Measurements from ENCODE around the gene BRD4. TPM values are rescaled to one million over a fixed set of nuclear protein-coding genes. Genes with fewer than 3 reads are reported as not detected.

The BRD4 gene
- total RNA-seq, 6 donors from 2014 or later, result 41.9 to 117 (median 79.3) TPM

GRCh38 chr19:15315101-15315500, 17.2 kb downstream of the BRD4 start:
- Histone ChIP-seq H3K4me1 (peaks cover 75 to 100% (median 95%) of the 10 kb centered on the region in 4 donors), H3K36me3 (no peaks in the 10 kb centered on the region), H3K27me3 (no peaks in the 10 kb centered on the region), H3K9me3 (no peaks in the 10 kb centered on the region), H3K27ac (no peak overlapping the region), H3K4me3 (no peak overlapping the region)
- TF ChIP-seq CTCF (IDR thresholded peaks at IDR 0.05), result no peak
- TF ChIP-seq POLR2AphosphoS5 (IDR thresholded peaks at IDR 0.05), result no peak
- TF ChIP-seq EP300 (IDR thresholded peaks at IDR 0.05), result no peak
- TF ChIP-seq POLR2A (IDR thresholded peaks at IDR 0.05), result no peak
- 77 to 88% methylated on average over 6 of the region's 6 CpGs for WGBS, 2 donors
- DNase-seq, result no peak
- no peak for ATAC-seq (ENCODE audit: low FRiP score in 2 of 2)

GRCh38 chr19:15313649-15314279, 18.6 kb downstream of the BRD4 start:
- ATAC-seq (ENCODE audit: low FRiP score in 2 of 2) (no peak), DNase-seq (no peak)
- TF ChIP-seq POLR2A (IDR thresholded peaks at IDR 0.05), result no peak
- TF ChIP-seq EP300 (IDR thresholded peaks at IDR 0.05), result peak in 1 of 4 donors; percentile 26
- 57 to 62% methylated on average over 7 of the region's 7 CpGs for WGBS, 2 donors
- H3K27ac ChIP-seq, result peak overlapping the region in 1 of 4 donors; percentile 16
- H3K27me3 ChIP-seq, result no peaks in the 10 kb centered on the region
- no peak overlapping the region for H3K4me3 ChIP-seq
- no peaks in the 10 kb centered on the region for H3K36me3 ChIP-seq
- no peaks in the 10 kb centered on the region for H3K9me3 ChIP-seq
- H3K4me1 ChIP-seq, result peaks cover 63 to 100% (median 91%) of the 10 kb centered on the region in 4 donors

- no peaks in the 10 kb centered on the region for H3K27me3 ChIP-seq
- H3K9me3 ChIP-seq, result no peaks in the 10 kb centered on the region
- H3K36me3 ChIP-seq, result no peaks in the 10 kb centered on the region
- no peak for TF ChIP-seq POLR2A (IDR thresholded peaks at IDR 0.05)
- no peak for TF ChIP-seq EP300 (IDR thresholded peaks at IDR 0.05)
- no peak for TF ChIP-seq CTCF (IDR thresholded peaks at IDR 0.05)
- no peak for TF ChIP-seq POLR2AphosphoS5 (IDR thresholded peaks at IDR 0.05)
- peak overlapping the region in 1 of 4 donors; percentile 32 for H3K27ac ChIP-seq
- H3K4me3 ChIP-seq, result no peak overlapping the region
- ATAC-seq (ENCODE audit: low FRiP score in 2 of 2) (no peak), DNase-seq (no peak)
- H3K4me1 ChIP-seq, result peaks cover 68 to 95% (median 81%) of the 10 kb centered on the region in 4 donors
- 80 to 85% methylated on average over 2 of the region's 2 CpGs for WGBS, 2 donors
Observed at GRCh38 chr19:15307169-15307568, 25.2 kb downstream of the BRD4 start.

- H3K27me3 ChIP-seq, result no peaks in the 10 kb centered on the region
Observed at GRCh38 chr19:15305582-15306334, 26.6 kb downstream of the BRD4 start.

More at GRCh38 chr19:15305582-15306334, 26.6 kb downstream of the BRD4 start:
- no peak for ATAC-seq (ENCODE audit: low FRiP score in 2 of 2)
- Histone ChIP-seq H3K36me3 (no peaks in the 10 kb centered on the region), H3K27ac (no peak overlapping the region), H3K4me3 (no peak overlapping the region), H3K9me3 (no peaks in the 10 kb centered on the region), H3K4me1 (peaks cover 69 to 95% (median 81%) of the 10 kb centered on the region in 4 donors)
- 78 to 81% methylated on average over 3 of the region's 3 CpGs for WGBS, 2 donors
- TF ChIP-seq CTCF (IDR thresholded peaks at IDR 0.05) (no peak), POLR2AphosphoS5 (IDR thresholded peaks at IDR 0.05) (no peak)
- no peak for DNase-seq

All from upper lobe of left lung (tissue), 6 donors.